GM12892 (cell line): ENCODE results near the gene MPPE1.
A peak's percentile ranks its signal among the peaks of the same experiment; 100 is the strongest.
"Not testable (repeated sequence)": the region's sequence is repeated elsewhere in the genome, so short reads cannot be mapped to it uniquely, and the experiment has no call there.

Source experiments
- DNase-seq: peaks from one replicate; pipeline ENCODE4 v3.0.0; 2011; ENCODE audit not compliant: insufficient read length
- FAIRE-seq: peaks from 2 replicates; lab custom pipeline; 2011; peaks lifted over from hg19 to GRCh38; lab: Jason Lieb, UNC
- POLR2A ChIP-seq: IDR thresholded peaks from 2 replicates; pipeline ENCODE4 v1.6.1; 2011; ENCODE audit warnings: low read depth, low read length, control low read depth
- POLR2AphosphoS5 ChIP-seq: IDR thresholded peaks from 2 replicates; pipeline ENCODE4 v1.6.1; 2011; ENCODE audit warnings: low read depth, low read length, control low read depth
- TAF1 ChIP-seq: IDR thresholded peaks from 2 replicates; pipeline ENCODE4 v1.6.1; 2011; ENCODE audit warnings: low read depth, mild to moderate bottlenecking, control low read depth, low read length, borderline replicate concordance

Gene MPPE1

GRCh38 chr18:11944786-11945185, 36.7 kb upstream of the MPPE1 start:
- DNase-seq (no peak), FAIRE-seq (no peak)
- no peak for TF ChIP-seq POLR2AphosphoS5
- TF ChIP-seq POLR2A: no peak

GRCh38 chr18:11944252-11944651, 36.1 kb upstream of the MPPE1 start:
- no peak for FAIRE-seq
- no peak for DNase-seq
- TF ChIP-seq POLR2AphosphoS5 (no peak), TAF1 (no peak), POLR2A (no peak)

GRCh38 chr18:11943551-11943950, 35.4 kb upstream of the MPPE1 start:
- DNase-seq: no peak
- TF ChIP-seq TAF1 (no peak), POLR2A (no peak), POLR2AphosphoS5 (no peak)
- FAIRE-seq: no peak

GRCh38 chr18:11940956-11941355, 32.8 kb upstream of the MPPE1 start:
- FAIRE-seq (no peak), DNase-seq (no peak)
- TF ChIP-seq POLR2A: no peak
- TF ChIP-seq POLR2AphosphoS5: no peak
- no peak for TF ChIP-seq TAF1

GRCh38 chr18:11937874-11938478, 29.9 kb upstream of the MPPE1 start:
- no peak for TF ChIP-seq POLR2A
- no peak for TF ChIP-seq TAF1
- no peak for TF ChIP-seq POLR2AphosphoS5
- DNase-seq (peak; percentile 45), FAIRE-seq (peak; percentile 94)

GRCh38 chr18:11932393-11932792, 24.3 kb upstream of the MPPE1 start:
- TF ChIP-seq POLR2AphosphoS5: no peak
- TF ChIP-seq TAF1: no peak
- no peak for TF ChIP-seq POLR2A
- no peak for DNase-seq
- FAIRE-seq: no peak

GRCh38 chr18:11927497-11927896, 19.4 kb upstream of the MPPE1 start:
- no peak for FAIRE-seq
- no peak for DNase-seq
- TF ChIP-seq TAF1 (no peak), POLR2AphosphoS5 (no peak), POLR2A (no peak)

GRCh38 chr18:11925800-11926481, 17.8 kb upstream of the MPPE1 start:
- TF ChIP-seq TAF1 (no peak), POLR2A (no peak), POLR2AphosphoS5 (no peak)

GRCh38 chr18:11923450-11923849, 15.3 kb upstream of the MPPE1 start:
- FAIRE-seq: no peak
- no peak for DNase-seq

More at GRCh38 chr18:11925800-11926481, 17.8 kb upstream of the MPPE1 start:
- no peak for FAIRE-seq
- no peak for DNase-seq

GRCh38 chr18:11919522-11919921, 11.4 kb upstream of the MPPE1 start:
- not testable (repeated sequence) for DNase-seq, FAIRE-seq

More at GRCh38 chr18:11923450-11923849, 15.3 kb upstream of the MPPE1 start:
- no peak for TF ChIP-seq POLR2A
- TF ChIP-seq TAF1: no peak
- no peak for TF ChIP-seq POLR2AphosphoS5

- FAIRE-seq: not testable (repeated sequence)
Measured at GRCh38 chr18:11916880-11917279, 8.8 kb upstream of the MPPE1 start.

GRCh38 chr18:11909591-11910026, 1.5 kb upstream of the MPPE1 start:
- FAIRE-seq: no peak
- DNase-seq: no peak
- no peak for TF ChIP-seq TAF1
- TF ChIP-seq POLR2A: no peak
- no peak for TF ChIP-seq POLR2AphosphoS5

More at GRCh38 chr18:11916880-11917279, 8.8 kb upstream of the MPPE1 start:
- not testable (repeated sequence) for DNase-seq

- DNase-seq (no peak), FAIRE-seq (peak; percentile 17)
- TF ChIP-seq TAF1: no peak
- TF ChIP-seq POLR2A: no peak
- TF ChIP-seq POLR2AphosphoS5: no peak
Measured at GRCh38 chr18:11909061-11909455, 941 bp upstream of the MPPE1 start.
